Right cardiac atrium (tissue), 5 donors: ENCODE results near the gene CNGB1. TPM values are rescaled to one million over a fixed set of nuclear protein-coding genes. Genes with fewer than 3 reads are reported as not detected.

Experiments
- ATAC-seq, 2 donors: fragments of 200-7000 bp; cut with Tn5 transposase; one replicate each; pipeline versions ENCODE4 v1.8.0 to v1.9.1; 2020; ENCODE audit warnings: moderate library complexity in 2 of 2, mild to moderate bottlenecking in 1 of 2
- DNase-seq, 3 donors: peaks; one replicate each; pipeline ENCODE4 v3.0.0-alpha.2; 2020
- H3K27ac ChIP-seq: one replicate; pipeline ENCODE4 v1.5.1; 2013; ENCODE audit warnings: mild to moderate bottlenecking, low read length, control low read depth, moderate library complexity
- H3K27me3 ChIP-seq: one replicate; pipeline ENCODE4 v1.6.1; 2013; ENCODE audit not compliant: control insufficient read depth, insufficient read depth
- H3K4me1 ChIP-seq: one replicate; pipeline ENCODE4 v1.6.1; 2013; ENCODE audit warnings: low read length; ENCODE audit not compliant: control insufficient read depth, insufficient read depth
- H3K4me3 ChIP-seq: one replicate; pipeline ENCODE4 v1.5.1; 2013; ENCODE audit warnings: low read length, control low read depth
- H3K9me3 ChIP-seq: one replicate; pipeline ENCODE4 v1.6.1; 2013; ENCODE audit warnings: low read length; ENCODE audit not compliant: control insufficient read depth
- WGBS: extraction: QIAGEN DNeasy Blood & Tissue Kit; methylation state at CpG from one replicate; pipeline ENCODE4 v1.1.7; 2013; 5-methylcytosine and 5-hydroxymethylcytosine counted together
- intact Hi-C, 4 donors: fragments of 100-400 bp; cut with DNase I; formaldehyde crosslinking; loops; one replicate each; pipeline versions ENCODE4 v1.11.0 to v1.14.0; 2022 to 2023
- polyA plus RNA-seq: library from polyadenylated mRNA; stranded (reverse); fragments of 200-250 nt; gene quantifications from one replicate; pipeline ENCODE4 v1.2.3, GENCODE V29; 2013
- total RNA-seq, 4 donors: library from RNA; stranded (reverse); fragmentation: NEBNext Ultra II Directional; extraction: Animal tissue kit (Norgen Biotek cat#: 25700); gene quantifications; one replicate each; pipeline ENCODE4 v1.2.1, GENCODE V29; 2021
- donor health status: healthy with polysubstance abuse.
- donor health status: DM: no; HTN: yes; CAD: no.
- donor health status: DM: no; HTN: no; CAD: no.
- donor health status: DM: no; HTN: yes; CAD: no; lungs with severe emphysema.
- donor health status: DM: yes; HTN: yes; CAD: no.

CNGB1 gene
- total and polyA plus RNA-seq, 5 donors, result not detected

DNA sequence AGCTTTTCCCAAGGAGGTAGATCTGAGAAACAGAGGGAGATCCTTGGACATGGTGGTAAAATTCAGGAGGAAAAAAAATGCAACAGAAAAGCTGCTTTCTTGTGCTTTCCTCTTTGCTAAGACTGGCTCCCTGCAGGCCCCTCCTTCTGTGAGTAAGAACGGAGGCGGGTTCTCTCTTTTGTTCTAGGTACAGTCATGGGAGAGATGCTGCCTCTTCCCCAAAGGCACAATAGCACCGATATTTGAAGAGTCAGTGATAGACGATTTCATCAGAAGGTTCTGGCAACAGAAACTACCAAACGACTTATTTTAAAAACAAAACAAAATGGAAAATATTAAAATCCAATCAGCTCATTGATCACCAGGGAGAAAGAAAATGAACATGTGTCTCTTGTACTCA, 136.0 kb downstream of the CNGB1 start:
- Histone ChIP-seq H3K27ac (no peak overlapping the region), H3K27me3 (no peaks in the 10 kb centered on the region), H3K9me3 (no peaks in the 10 kb centered on the region), H3K4me3 (no peak overlapping the region), H3K4me1 (no peaks in the 10 kb centered on the region)
- intact Hi-C loops, result no loop called here
- ATAC-seq (no peak), DNase-seq (no peak)
- WGBS, result 71% methylated on average over 5 of the region's 5 CpGs

Other genes starting within 250 kb of the CNGB1 start
- 10 to 100 TPM in 3 of 4 donors, 1 to 10 TPM in 1; 8.4 to 16.3 (median 12.3) TPM for gene KATNB1, start 235.4 kb downstream of the CNGB1 start, total RNA-seq
- gene KATNB1, start 235.4 kb downstream of the CNGB1 start, polyA plus RNA-seq, result 10.2 TPM
- 10 to 100 TPM; 45.8 to 67.5 (median 50.0) TPM for gene KIFC3, start 168.6 kb downstream of the CNGB1 start, total RNA-seq
- gene KIFC3, start 168.6 kb downstream of the CNGB1 start, polyA plus RNA-seq, result 39.9 TPM
- 1 to 10 TPM; 5.5 to 9.2 (median 7.9) TPM for gene ZNF319, start 29.5 kb upstream of the CNGB1 start, total RNA-seq
- gene ZNF319, start 29.5 kb upstream of the CNGB1 start, polyA plus RNA-seq, result 6.3 TPM
- 10 to 100 TPM; 24.5 to 35.3 (median 29.3) TPM for gene USB1, start 30.3 kb upstream of the CNGB1 start, total RNA-seq
- 25.9 TPM for gene USB1, start 30.3 kb upstream of the CNGB1 start, polyA plus RNA-seq
- 10 to 100 TPM; 51.2 to 72.6 (median 64.8) TPM for gene MMP15, start 54.6 kb upstream of the CNGB1 start, total RNA-seq
- gene MMP15, start 54.6 kb upstream of the CNGB1 start, polyA plus RNA-seq, result 41.2 TPM
- gene CFAP20, start 158.3 kb upstream of the CNGB1 start, total RNA-seq, result 10 to 100 TPM; 30.4 to 36.2 (median 33.5) TPM
- 36.2 TPM for gene CFAP20, start 158.3 kb upstream of the CNGB1 start, polyA plus RNA-seq
- 10 to 100 TPM; 28.7 to 36.7 (median 34.1) TPM for gene CSNK2A2, start 227.0 kb upstream of the CNGB1 start, total RNA-seq
- 20.6 TPM for gene CSNK2A2, start 227.0 kb upstream of the CNGB1 start, polyA plus RNA-seq